BJ (cell line): Measurements from ENCODE around the gene SNX1. TPM values are rescaled to one million over a fixed set of nuclear protein-coding genes. Genes with fewer than 3 reads are reported as not detected.

Experiments
- CTCF ChIA-PET: fragments of 350-600 bp; formaldehyde crosslinking; extraction: SDS; loops from one replicate; lab custom pipeline; 2021; ENCODE audit warnings: antibody characterized with exemption, inconsistent platforms; lab: Yijun Ruan, JAX
- POLR2A ChIA-PET: fragments of 300-600 bp; sonication (Branson Sonifier 250); formaldehyde crosslinking; extraction: SDS; loops from one replicate; lab custom pipeline; 2021; ENCODE audit warnings: antibody characterized with exemption; lab: Charles Lee
- DNase-seq: peaks from one replicate; pipeline ENCODE4 v3.0.0-alpha.2; 2011; ENCODE audit warnings: low read depth
- H3K27me3 ChIP-seq: 2 replicates; pipeline ENCODE4 v1.6.0; 2011; ENCODE audit warnings: low read length; ENCODE audit not compliant: control insufficient read depth, insufficient read depth
- H3K36me3 ChIP-seq: 2 replicates; pipeline ENCODE4 v1.5.1; 2011; ENCODE audit warnings: low read length; ENCODE audit not compliant: control insufficient read depth, insufficient read depth
- H3K4me3 ChIP-seq: 2 replicates; pipeline ENCODE4 v1.5.1; 2011; ENCODE audit warnings: low read depth, mild to moderate bottlenecking, control low read depth, low read length
- polyA plus RNA-seq: library from polyadenylated mRNA; depleted of rRNA; stranded (reverse); fragments of >200 nt; gene quantifications from 2 replicates; pipeline ENCODE4 v1.2.3, GENCODE V29; 2011
- TF ChIP-seq, protein P1 (sequence below): IDR thresholded peaks from 2 replicates; pipeline ENCODE4 v1.5.1; 2011; ENCODE audit warnings: low read depth, mild to moderate bottlenecking, control low read depth, inconsistent platforms, low read length, moderate library complexity; ENCODE audit not compliant: insufficient read depth

SNX1 gene
- polyA plus RNA-seq, 1 experiment = 57.5 TPM

DNA sequence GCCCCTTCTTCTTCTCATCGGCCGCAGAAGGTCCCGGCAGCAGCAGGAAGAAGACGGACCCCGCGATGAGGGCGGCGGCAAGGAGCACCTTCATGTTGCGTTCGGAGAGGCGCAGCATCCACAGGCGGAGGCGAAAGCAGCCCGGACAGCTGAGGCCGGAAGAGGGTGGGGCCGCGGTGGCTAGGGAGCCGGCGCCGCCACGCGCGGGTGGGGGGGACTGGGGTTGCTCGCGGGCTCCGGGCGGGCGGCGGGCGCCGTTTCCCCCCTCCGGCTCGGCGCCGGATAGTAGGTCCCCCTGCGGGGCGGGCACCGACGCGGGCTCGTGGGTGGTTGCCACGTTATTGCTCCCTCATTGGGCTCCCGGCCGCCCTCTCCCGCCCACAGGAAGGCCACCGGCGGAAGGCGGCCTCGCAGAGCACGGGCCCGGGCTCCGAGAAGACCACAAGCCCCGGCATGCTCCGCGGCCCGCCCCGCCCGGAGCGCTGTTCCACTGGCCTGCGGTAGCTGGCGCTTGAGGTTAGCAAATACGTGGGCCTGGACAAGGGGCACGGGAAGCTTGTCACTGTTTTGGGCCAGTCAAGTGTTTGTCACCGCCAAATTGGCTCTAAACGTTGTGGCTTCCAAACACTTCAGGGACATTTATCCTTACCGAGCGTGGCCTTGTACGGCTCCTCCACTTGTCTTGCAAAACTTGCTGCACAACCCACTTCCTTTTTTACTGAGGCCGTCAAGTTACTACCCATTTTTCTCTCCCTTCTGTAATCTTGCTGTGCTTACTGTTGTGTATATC is 67.3 kb downstream of the SNX1 start, which contains the start of gene PPIB:
TSS of gene PPIB (minus strand) at position 154 of the 790 bp plus-strand sequence. CDS start at position 118, 36 bp downstream.
- TF ChIP-seq, protein P1, sequence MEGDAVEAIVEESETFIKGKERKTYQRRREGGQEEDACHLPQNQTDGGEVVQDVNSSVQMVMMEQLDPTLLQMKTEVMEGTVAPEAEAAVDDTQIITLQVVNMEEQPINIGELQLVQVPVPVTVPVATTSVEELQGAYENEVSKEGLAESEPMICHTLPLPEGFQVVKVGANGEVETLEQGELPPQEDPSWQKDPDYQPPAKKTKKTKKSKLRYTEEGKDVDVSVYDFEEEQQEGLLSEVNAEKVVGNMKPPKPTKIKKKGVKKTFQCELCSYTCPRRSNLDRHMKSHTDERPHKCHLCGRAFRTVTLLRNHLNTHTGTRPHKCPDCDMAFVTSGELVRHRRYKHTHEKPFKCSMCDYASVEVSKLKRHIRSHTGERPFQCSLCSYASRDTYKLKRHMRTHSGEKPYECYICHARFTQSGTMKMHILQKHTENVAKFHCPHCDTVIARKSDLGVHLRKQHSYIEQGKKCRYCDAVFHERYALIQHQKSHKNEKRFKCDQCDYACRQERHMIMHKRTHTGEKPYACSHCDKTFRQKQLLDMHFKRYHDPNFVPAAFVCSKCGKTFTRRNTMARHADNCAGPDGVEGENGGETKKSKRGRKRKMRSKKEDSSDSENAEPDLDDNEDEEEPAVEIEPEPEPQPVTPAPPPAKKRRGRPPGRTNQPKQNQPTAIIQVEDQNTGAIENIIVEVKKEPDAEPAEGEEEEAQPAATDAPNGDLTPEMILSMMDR = peak; percentile 57
- H3K36me3 ChIP-seq = peaks cover 18% of the 10 kb centered on the region
- peak within 1 kb of the TSS; percentile 92 for H3K4me3 ChIP-seq
- ChIA-PET CTCF (interaction anchor here (0.6 to 2.7 kb wide), 9 partner anchors 9 to 687 kb away, joined by 3 to 18 read pairs (median 3); no protein-coding TSS in a partner anchor), POLR2A (interaction anchor here (0.6 to 1.4 kb wide), 4 partner anchors 10 to 224 kb away, joined by 3 to 7 read pairs (median 6); partner anchors contain the start of gene TRIP4)
- H3K27me3 ChIP-seq = no peaks in the 10 kb centered on the region
- peak; percentile 87 for DNase-seq

DNA sequence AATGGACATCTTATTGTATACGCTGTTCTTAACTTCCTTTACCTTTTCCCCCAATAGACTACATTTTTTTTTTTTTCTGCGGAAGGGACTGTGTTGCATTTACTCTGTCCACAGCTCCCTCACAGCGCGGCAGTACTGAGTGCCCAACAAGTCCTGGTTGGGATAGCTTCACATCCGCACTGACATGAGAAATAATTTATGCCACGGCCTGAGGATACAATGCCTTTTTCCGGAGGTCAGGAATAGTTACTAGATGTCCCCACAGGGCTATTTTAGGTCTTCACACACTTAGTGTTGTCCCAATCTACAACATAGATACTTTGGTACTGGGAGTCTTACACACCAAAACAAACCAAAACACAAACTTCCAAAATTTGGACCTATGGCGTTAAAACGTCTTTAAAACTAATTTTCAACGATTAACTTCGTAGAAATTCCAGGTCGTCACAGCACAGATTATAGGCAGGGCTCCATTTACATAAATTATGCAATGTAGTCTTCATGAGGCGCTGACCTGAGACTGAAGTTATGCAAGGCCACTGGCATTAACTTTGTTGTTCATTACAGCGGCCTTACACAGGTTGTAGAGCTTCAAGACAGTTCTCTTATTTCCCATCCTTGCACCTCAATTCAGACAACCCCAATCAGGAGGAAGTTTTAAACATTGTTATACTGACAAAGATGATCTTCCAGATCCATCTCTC is 68.0 kb downstream of the SNX1 start:
- ChIA-PET POLR2A (interaction anchor here (0.7 to 1.4 kb wide), 3 partner anchors 11 to 224 kb away, joined by 3 to 7 read pairs (median 4); partner anchors contain the start of gene TRIP4), CTCF (interaction anchor here (0.6 to 2.7 kb wide), 9 partner anchors 10 to 688 kb away, joined by 3 to 18 read pairs (median 4); no protein-coding TSS in a partner anchor)
- H3K36me3 ChIP-seq = peaks cover 10% of the 10 kb centered on the region
- TF ChIP-seq, protein P1 = no peak
- H3K4me3 ChIP-seq = peak overlapping the region; percentile 32
- DNase-seq = no peak
- no peaks in the 10 kb centered on the region for H3K27me3 ChIP-seq

DNA sequence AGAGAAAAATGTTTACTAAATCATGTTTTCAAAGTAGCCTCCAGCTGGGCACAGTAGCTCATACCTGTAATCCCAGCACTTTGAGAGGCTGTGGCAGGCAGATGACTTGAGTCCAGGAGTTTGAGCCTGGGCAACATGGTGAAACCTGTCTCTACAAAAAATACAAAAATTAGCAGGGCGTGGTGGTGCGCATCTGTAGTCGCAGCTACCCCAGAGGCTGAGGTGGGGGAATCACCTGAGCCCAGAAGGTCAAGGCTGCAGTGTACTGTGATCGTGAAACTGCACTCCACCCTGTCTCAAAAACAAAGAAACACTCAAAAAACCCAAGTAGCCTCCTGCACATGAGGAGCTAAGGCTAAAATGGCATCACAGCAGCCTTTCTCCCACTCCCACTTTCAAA is 68.7 kb downstream of the SNX1 start:
- Histone ChIP-seq H3K4me3 (no peak overlapping the region), H3K27me3 (no peaks in the 10 kb centered on the region), H3K36me3 (peaks cover 6% of the 10 kb centered on the region)
- TF ChIP-seq, protein P1 = no peak
- ChIA-PET CTCF (interaction anchor here (1.3 to 2.1 kb wide), 3 partner anchors 13 to 193 kb away, joined by 4 to 6 read pairs (median 4); no protein-coding TSS in a partner anchor), POLR2A (no interaction called here)
- no peak for DNase-seq

DNA sequence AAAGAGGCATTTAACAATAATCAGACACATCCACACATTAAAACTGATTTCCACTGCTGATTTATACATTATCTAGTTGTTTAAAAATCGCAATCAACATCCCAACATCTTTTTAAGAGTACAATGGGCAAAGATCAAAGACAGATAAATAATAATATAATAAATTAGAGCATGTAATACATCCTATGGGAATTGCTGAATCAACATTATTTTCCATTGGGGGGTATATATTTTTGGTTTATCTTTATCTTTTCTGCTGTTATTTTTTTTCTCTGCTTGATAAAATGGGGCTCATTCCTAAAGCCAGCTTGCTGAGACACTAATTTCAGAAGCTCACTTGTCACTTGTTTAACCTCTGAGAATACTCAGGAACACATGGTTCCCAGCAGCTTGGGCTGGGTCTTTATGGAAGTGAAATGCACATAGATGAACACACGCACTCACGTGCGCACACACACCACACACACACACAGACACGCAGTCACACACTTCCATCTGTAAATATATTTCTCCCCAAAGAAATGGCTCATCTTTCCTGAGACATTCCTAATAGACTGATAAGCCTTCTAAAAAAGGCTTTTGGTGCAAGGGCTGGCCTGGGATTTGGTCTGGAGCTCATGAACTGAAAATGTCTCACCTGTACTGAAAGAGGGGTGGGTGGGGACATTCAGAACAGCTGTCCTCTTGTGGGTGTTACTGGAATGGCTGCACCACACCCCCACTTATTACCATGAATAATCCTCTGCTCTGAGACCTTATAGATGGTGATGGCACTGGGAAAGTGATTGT is 70.5 kb downstream of the SNX1 start:
- DNase-seq = no peak
- Histone ChIP-seq H3K27me3 (no peaks in the 10 kb centered on the region), H3K36me3 (no peaks in the 10 kb centered on the region; the same call in 1 of the 2 replicates), H3K4me3 (no peak overlapping the region)
- TF ChIP-seq, protein P1 = no peak
- ChIA-PET POLR2A (no interaction called here), CTCF (interaction anchor here (1.2 kb wide), 1 partner anchor 21 kb away, joined by 3 read pairs; no protein-coding TSS in a partner anchor)
